H1 (cell line): ENCODE data around the gene LHX2. TPM values are rescaled to one million over a fixed set of nuclear protein-coding genes. Genes with fewer than 3 reads are reported as not detected.

Experiments used
- CTCF ChIA-PET: fragments of 300-600 bp; sonication (Branson Sonifier 250); formaldehyde crosslinking; loops from one replicate; lab custom pipeline; 2021; ENCODE audit not compliant: partially characterized antibody; lab: Charles Lee
- POLR2A ChIA-PET: fragments of 300-600 bp; sonication (Branson Sonifier 250); formaldehyde crosslinking; loops from one replicate; lab custom pipeline; 2021; ENCODE audit warnings: inconsistent platforms; ENCODE audit not compliant: partially characterized antibody; lab: Charles Lee
- DNase-seq, 2 experiments: peaks; one replicate each; pipeline versions ENCODE4 v3.0.0 to v3.0.0-alpha.2; 2010 to 2022; ENCODE audit warnings: low spot score in 2 of 2, low read depth in 1 of 2, mixed read lengths in 1 of 2
- FAIRE-seq: peaks from 2 replicates; lab custom pipeline; 2011; peaks lifted over from hg19 to GRCh38; lab: Jason Lieb, UNC
- H2AFZ ChIP-seq: 2 replicates; pipeline ENCODE4 v1.8.1; 2012; ENCODE audit warnings: low read length, inconsistent platforms
- H2AK5ac ChIP-seq: 2 replicates; pipeline ENCODE4 v1.6.1; 2013; ENCODE audit warnings: low read depth, low read length
- H2BK120ac ChIP-seq: replicated peaks from 2 replicates; pipeline ENCODE3; 2013; ENCODE audit warnings: low read depth, low read length, inconsistent platforms
- H2BK12ac ChIP-seq: 2 replicates; pipeline ENCODE4 v1.6.1; 2013; ENCODE audit warnings: low read depth, low read length
- H2BK15ac ChIP-seq: 2 replicates; pipeline ENCODE4 v1.6.1; 2013; ENCODE audit warnings: low read length
- H2BK20ac ChIP-seq: 2 replicates; pipeline ENCODE4 v1.6.1; 2013; ENCODE audit warnings: low read length
- H2BK5ac ChIP-seq: 2 replicates; pipeline ENCODE4 v1.6.1; 2013; ENCODE audit warnings: low read depth, low read length
- H3K14ac ChIP-seq: 2 replicates; pipeline ENCODE4 v1.6.1; 2013; ENCODE audit warnings: inconsistent platforms; ENCODE audit not compliant: insufficient read length
- H3K18ac ChIP-seq: 2 replicates; pipeline ENCODE4 v1.6.1; 2013; ENCODE audit warnings: low read length; ENCODE audit errors: extremely low read depth
- H3K23ac ChIP-seq: 2 replicates; pipeline ENCODE4 v1.6.1; 2013; ENCODE audit warnings: inconsistent platforms; ENCODE audit not compliant: insufficient read length
- H3K23me2 ChIP-seq: 2 replicates; pipeline ENCODE4 v1.6.1; 2013; ENCODE audit warnings: low read depth, low read length
- H3K27ac ChIP-seq: 2 replicates; pipeline ENCODE4 v1.6.1; 2011; ENCODE audit warnings: low read depth, low read length, inconsistent platforms
- H3K27me3 ChIP-seq, 4 experiments: replicated peaks in 1 of 4; 1 replicate in 1 of 4; 2 replicates in 3 of 4; pipeline versions ENCODE4 v1.6.1 to v1.8.1; 2011 to 2013; ENCODE audit warnings: low read length in 3 of 4, mild to moderate bottlenecking in 3 of 4, inconsistent platforms in 2 of 4, mixed read lengths in 2 of 4, moderate library complexity in 1 of 4; ENCODE audit not compliant: control insufficient read depth in 3 of 4, insufficient read depth in 3 of 4; ENCODE audit errors: extremely low read depth in 1 of 4
- H3K36me3 ChIP-seq, 4 experiments: 2 replicates each; pipeline versions ENCODE4 v1.6.1 to v1.8.1; 2011 to 2013; ENCODE audit warnings: mild to moderate bottlenecking in 4 of 4, low read length in 3 of 4, moderate library complexity in 2 of 4, control low read depth in 1 of 4, inconsistent platforms in 1 of 4; ENCODE audit not compliant: insufficient read depth in 4 of 4, control insufficient read depth in 2 of 4
- H3K4ac ChIP-seq: replicated peaks from 2 replicates; pipeline ENCODE3; 2013; ENCODE audit warnings: low read length, low read depth, mixed read lengths, inconsistent platforms; ENCODE audit not compliant: insufficient read length
- H3K4me1 ChIP-seq, 4 experiments: replicated peaks in 1 of 4; 1 replicate in 1 of 4; 2 replicates in 3 of 4; pipeline versions ENCODE4 v1.6.1 to v1.8.1; 2011 to 2013; ENCODE audit warnings: low read length in 3 of 4, inconsistent platforms in 2 of 4, mixed read lengths in 1 of 4; ENCODE audit not compliant: insufficient read depth in 4 of 4, control insufficient read depth in 3 of 4
- H3K4me2 ChIP-seq, 2 experiments: 2 replicates each; pipeline versions ENCODE4 v1.6.1 to v1.8.1; 2011 to 2013; ENCODE audit warnings: low read depth in 2 of 2, low read length in 2 of 2, control low read depth in 1 of 2, inconsistent platforms in 1 of 2, mild to moderate bottlenecking in 1 of 2; ENCODE audit not compliant: insufficient read depth in 1 of 2
- H3K4me3 ChIP-seq, 4 experiments: fragments of 200-600, 300-600 bp in 1 of 4; sonication (generic), shearing (Covaris generic), sonication (Bioruptor Twin) in 1 of 4; 2 replicates each; pipeline versions ENCODE4 v1.5.1 to v1.8.1; 2011 to 2016; ENCODE audit warnings: low read length in 4 of 4, low read depth in 3 of 4, control low read depth in 2 of 4, inconsistent platforms in 2 of 4, mild to moderate bottlenecking in 2 of 4, mixed read lengths in 1 of 4, moderate library complexity in 1 of 4; ENCODE audit not compliant: insufficient read depth in 2 of 4; ENCODE audit errors: extremely low read depth in 1 of 4
- H3K56ac ChIP-seq: replicated peaks from 2 replicates; pipeline ENCODE3; 2013; ENCODE audit warnings: low read depth, mild to moderate bottlenecking, mixed read lengths, low read length, inconsistent platforms; ENCODE audit not compliant: insufficient read length
- H3K79me1 ChIP-seq: 2 replicates; pipeline ENCODE4 v1.6.1; 2013; ENCODE audit warnings: low read depth, low read length, control low read depth
- H3K79me2 ChIP-seq, 2 experiments: 2 replicates each; pipeline versions ENCODE4 v1.6.1 to v1.8.1; 2012 to 2013; ENCODE audit warnings: low read length in 2 of 2, mild to moderate bottlenecking in 2 of 2, inconsistent platforms in 1 of 2; ENCODE audit not compliant: insufficient read depth in 2 of 2, control insufficient read depth in 1 of 2
- H3K9ac ChIP-seq, 4 experiments: replicated peaks in 1 of 4; 1 replicate in 1 of 4; 2 replicates in 3 of 4; pipeline versions ENCODE4 v1.6.1 to v1.8.1; 2011 to 2013; ENCODE audit warnings: low read depth in 3 of 4, low read length in 3 of 4, control low read depth in 2 of 4, mild to moderate bottlenecking in 2 of 4, moderate library complexity in 2 of 4, inconsistent platforms in 1 of 4; ENCODE audit errors: extremely low read depth in 1 of 4
- H3K9me3 ChIP-seq, 2 experiments: 2 replicates each; pipeline versions ENCODE4 v1.6.1 to v1.8.1; 2012 to 2013; ENCODE audit warnings: mild to moderate bottlenecking in 2 of 2, moderate library complexity in 2 of 2, control low read depth in 1 of 2, inconsistent platforms in 1 of 2, low read depth in 1 of 2, low read length in 1 of 2, mixed read lengths in 1 of 2; ENCODE audit not compliant: insufficient read depth in 2 of 2
- H4K20me1 ChIP-seq, 2 experiments: replicated peaks in 1 of 2; 2 replicates each; pipeline versions ENCODE3 to v1.8.1; 2011 to 2013; ENCODE audit warnings: inconsistent platforms in 2 of 2, low read length in 2 of 2, mild to moderate bottlenecking in 1 of 2; ENCODE audit not compliant: insufficient read depth in 2 of 2, control insufficient read depth in 1 of 2
- H4K5ac ChIP-seq: 2 replicates; pipeline ENCODE4 v1.6.1; 2013; ENCODE audit warnings: low read length, low read depth, mixed read lengths, inconsistent platforms; ENCODE audit not compliant: insufficient read length
- H4K8ac ChIP-seq: 2 replicates; pipeline ENCODE4 v1.8.0; 2013; ENCODE audit warnings: mild to moderate bottlenecking, moderate library complexity, low read length, inconsistent platforms; ENCODE audit not compliant: insufficient read depth; ENCODE audit errors: extremely low read depth
- H4K91ac ChIP-seq: replicated peaks from 2 replicates; pipeline ENCODE3; 2013; ENCODE audit warnings: low read length, mixed read lengths, inconsistent platforms; ENCODE audit not compliant: insufficient read length
- CEBPB ChIP-seq: IDR thresholded peaks from 2 replicates; pipeline ENCODE4 v1.6.1; 2012; ENCODE audit warnings: low read depth, low read length
- EGR1 ChIP-seq: IDR thresholded peaks from 2 replicates; pipeline ENCODE4 v1.6.1; 2011; ENCODE audit warnings: low read depth, low read length, borderline replicate concordance
- FOSL1 ChIP-seq: IDR thresholded peaks from 2 replicates; pipeline ENCODE4 v1.6.1; 2011; ENCODE audit warnings: mild to moderate bottlenecking, low read depth, low read length, moderate library complexity; ENCODE audit not compliant: insufficient read depth
- KDM5A ChIP-seq: fragments of 200-600 bp; IDR thresholded peaks from 2 replicates; pipeline ENCODE4 v1.7.1; 2012; ENCODE audit warnings: mild to moderate bottlenecking, low read length, inconsistent platforms, mixed read lengths
- PHF8 ChIP-seq: fragments of 200-600 bp; sonication (generic); conservative IDR thresholded peaks from 2 replicates; pipeline ENCODE4 v1.7.1; 2012; ENCODE audit warnings: low read depth, mild to moderate bottlenecking, inconsistent platforms, low read length, moderate library complexity
- RAD21 ChIP-seq, 2 experiments: IDR thresholded peaks in 1 of 2; conservative IDR thresholded peaks in 1 of 2; 2 replicates each; pipeline ENCODE4 v1.6.1; 2011; ENCODE audit warnings: low read depth in 2 of 2, low read length in 2 of 2, improper control_type of control experiment in 1 of 2, inconsistent platforms in 1 of 2, mild to moderate bottlenecking in 1 of 2, moderate library complexity in 1 of 2
- RFX5 ChIP-seq: IDR thresholded peaks from 2 replicates; pipeline ENCODE4 v1.6.1; 2011; ENCODE audit warnings: low read depth, low read length, improper control_type of control experiment, borderline replicate concordance
- RNF2 ChIP-seq: fragments of 200-900, 300-1000 bp; sonication (generic); IDR thresholded peaks from 2 replicates; pipeline ENCODE4 v1.7.1; 2016; ENCODE audit warnings: borderline replicate concordance, low read depth, mild to moderate bottlenecking, antibody characterized with exemption, low read length; ENCODE audit not compliant: poor library complexity, severe bottlenecking; ENCODE audit errors: missing control alignments
- SIX5 ChIP-seq: IDR thresholded peaks from 2 replicates; pipeline ENCODE4 v1.6.1; 2011; ENCODE audit warnings: mild to moderate bottlenecking, low read depth, low read length
- SP1 ChIP-seq: IDR thresholded peaks from 2 replicates; pipeline ENCODE4 v1.6.1; 2011; ENCODE audit warnings: low read depth, low read length
- WGBS, 2 experiments: shearing (Covaris generic) in 1 of 2; methylation state at CpG; one replicate each; pipeline versions ENCODE4 v1.1.6 to v1.1.7; 2013 to 2015; ENCODE audit warnings: low lambda C conversion rate in 2 of 2, mixed read lengths in 2 of 2, inconsistent platforms in 1 of 2, low coverage in 1 of 2, missing lambda C conversion rate in 1 of 2; ENCODE audit not compliant: insufficient replicate concordance in 2 of 2, insufficient coverage in 1 of 2, insufficient read length in 1 of 2; ENCODE audit errors: extremely low coverage in 1 of 2, missing lambda C conversion rate in 1 of 2; 5-methylcytosine and 5-hydroxymethylcytosine counted together
- polyA plus RNA-seq, 7 experiments: library from polyadenylated mRNA; depleted of rRNA in 3 of 7; stranded (reverse) in 5 of 7; unstranded in 2 of 7; fragments of >200 nt in 5 of 7; fragments of 200-250 nt in 2 of 7; gene quantifications; 1 replicate in 5 of 7; 2 replicates in 1 of 7; 4 replicates in 1 of 7; pipeline versions ENCODE4 v1.2.1 to v1.2.3, GENCODE V29; 2011 to 2013; ENCODE audit warnings: missing spikeins in 2 of 7, mixed read lengths in 2 of 7
- total RNA-seq: library from RNA; stranded (reverse); fragmentation: NEBNext Ultra II Directional; extraction: Animal tissue kit (Norgen Biotek cat#: 25700); gene quantifications from 2 replicates; pipeline ENCODE4 v1.2.1, GENCODE V29; 2021

Gene LHX2
- total and polyA plus RNA-seq, 2 of the 8 experiments (the other 6 are each of a cell fraction or from before 2014, with no cell fraction given), result 0.11 to 0.86 TPM

- no peak overlapping the region for H4K5ac ChIP-seq
- H4K20me1 ChIP-seq, result peaks cover 0 to 8% of the 10 kb centered on the region in 2 experiments
- POLR2A ChIA-PET, result interaction anchor here (0.8 kb wide), 1 partner anchor 10 kb away, joined by 3 read pairs; no protein-coding TSS in a partner anchor
- DNase-seq, result peak in 1 of 2 experiments; percentile 93
- H3K23me2 ChIP-seq, result peaks cover 7% of the 10 kb centered on the region; the same call in 1 of the 2 replicates
- peak overlapping the region; percentile 97; the same call in 1 of the 2 replicates for H3K18ac ChIP-seq
- peak overlapping the region; percentile 68 for H4K8ac ChIP-seq
- peak overlapping the region; percentile 48; the same call in 1 of the 2 replicates for H2BK20ac ChIP-seq
- no peaks in the 10 kb centered on the region for H3K9me3 ChIP-seq
- H3K79me2 ChIP-seq, result no peaks in the 10 kb centered on the region
- no peak overlapping the region for H3K23ac ChIP-seq
- peak overlapping the region; percentile 89; the same call in 1 of the 2 replicates for H2AFZ ChIP-seq
- H4K91ac ChIP-seq, result peak overlapping the region; percentile 61
- peak overlapping the region; percentile 37 for H3K56ac ChIP-seq
- H3K36me3 ChIP-seq, result no peaks in the 10 kb centered on the region
- H2BK12ac ChIP-seq, result peak overlapping the region; percentile 55; the same call in 1 of the 2 replicates
- FAIRE-seq, result no peak
- no peak overlapping the region; the same call in 1 of the 2 replicates for H2BK5ac ChIP-seq
- CTCF ChIA-PET, result interaction anchor here (0.6 to 5.4 kb wide), 48 partner anchors 9 to 685 kb away, joined by 3 to 62 read pairs (median 4); partner anchors contain the start of genes CRB2 and LHX2
- H3K4me1 ChIP-seq, result peaks cover 0 to 5% (median 3%) of the 10 kb centered on the region in 4 experiments; a peak in 3 of 7 replicates
- no peak overlapping the region for H3K14ac ChIP-seq
- H3K79me1 ChIP-seq, result no peaks in the 10 kb centered on the region
- H2BK120ac ChIP-seq, result no peak overlapping the region
- H3K4me2 ChIP-seq, result peak overlapping the region; percentile 27 to 80
- H2BK15ac ChIP-seq, result peak overlapping the region; percentile 88; the same call in 1 of the 2 replicates
- H3K27ac ChIP-seq, result no peak overlapping the region
- peaks cover 12 to 62% (median 49%) of the 10 kb centered on the region in 4 experiments for H3K27me3 ChIP-seq
- H3K4ac ChIP-seq, result no peak overlapping the region
- peak overlapping the region; percentile 91; the same call in 1 of the 2 replicates for H2AK5ac ChIP-seq
- peak overlapping the region; percentile 16 to 61 (median 32); a peak in 7 of 8 replicates for H3K4me3 ChIP-seq
- WGBS, 2 experiments, result 41% methylated on average over 25 of the region's 55 CpGs; no CpG with 5 or more reads in 1 of the 2 experiments
- no peak overlapping the region for H3K9ac ChIP-seq
- no peak for TF ChIP-seq SIX5
- TF ChIP-seq FOSL1, result no peak
- no peak for TF ChIP-seq RFX5
- TF ChIP-seq RAD21 (IDR thresholded peaks at IDR 0.05 in 1 of 2, conservative IDR thresholded peaks at IDR 0.05 in 1 of 2; ENCODE audit: low read depth in 2 of 2, low read length in 2 of 2), result peak; percentile 70 to 84
- TF ChIP-seq SP1, result no peak
- no peak for TF ChIP-seq RNF2
- TF ChIP-seq KDM5A, result no peak
- TF ChIP-seq CEBPB, result no peak
- no peak for TF ChIP-seq EGR1
- no peak for TF ChIP-seq PHF8
Observed at GRCh38 chr9:124040935-124041816, 29.6 kb downstream of the LHX2 start.
